ENCODE results near the gene RGL4.

Gene RGL4

GRCh38 chr22:23681026-23681809 is 9.6 kb upstream of the RGL4 start:
- peaks cover 5% of the 10 kb centered on the region for H3K36me3 ChIP-seq (ENCODE audit: control insufficient read depth, low read length)
- H3K4me3 ChIP-seq (ENCODE audit: low read length): no peak overlapping the region
- H3K9me2 ChIP-seq (replicated peaks; ENCODE audit: control insufficient read depth, low read length): no peaks in the 10 kb centered on the region
- no peaks in the 10 kb centered on the region for H3F3A ChIP-seq (ENCODE audit: control insufficient read depth, insufficient read depth)
- no peaks in the 10 kb centered on the region for H3K4me1 ChIP-seq (ENCODE audit: control insufficient read depth, low read length)
- no peaks in the 10 kb centered on the region for H4K20me1 ChIP-seq (ENCODE audit: control insufficient read depth, insufficient read depth, low read depth, low read length)
- H3K9me3 ChIP-seq (ENCODE audit: control insufficient read depth, insufficient read depth, low read length): no peaks in the 10 kb centered on the region
- H3K27me3 ChIP-seq (ENCODE audit: control insufficient read depth, low read length): no peaks in the 10 kb centered on the region
- no peak overlapping the region for H3K4me2 ChIP-seq (ENCODE audit: low read length)
- no peak overlapping the region for H3K27ac ChIP-seq (ENCODE audit: low read depth, low read length)
- TF ChIP-seq CTCF (IDR thresholded peaks at IDR 0.05; ENCODE audit: low read depth, low read length, poor library complexity, severe bottlenecking) (no peak), EZH2phosphoT487 (IDR thresholded peaks at IDR 0.05; ENCODE audit: borderline replicate concordance, low read length) (no peak)
- no peaks in the 10 kb centered on the region for H3K79me2 ChIP-seq (ENCODE audit: control insufficient read depth, low read length)

GRCh38 chr22:23682077-23682476 is 8.7 kb upstream of the RGL4 start:
- Histone ChIP-seq H3K4me3 (ENCODE audit: low read length) (no peak overlapping the region), H3K27ac (ENCODE audit: low read depth, low read length) (no peak overlapping the region), H3K4me2 (ENCODE audit: low read length) (no peak overlapping the region), H3K9me2 (replicated peaks; ENCODE audit: control insufficient read depth, low read length) (no peaks in the 10 kb centered on the region), H3K4me1 (ENCODE audit: control insufficient read depth, low read length) (no peaks in the 10 kb centered on the region), H3K9me3 (ENCODE audit: control insufficient read depth, insufficient read depth, low read length) (no peaks in the 10 kb centered on the region), H3K27me3 (ENCODE audit: control insufficient read depth, low read length) (no peaks in the 10 kb centered on the region), H3F3A (ENCODE audit: control insufficient read depth, insufficient read depth) (no peaks in the 10 kb centered on the region), H3K79me2 (ENCODE audit: control insufficient read depth, low read length) (no peaks in the 10 kb centered on the region), H3K36me3 (ENCODE audit: control insufficient read depth, low read length) (peaks cover 5% of the 10 kb centered on the region), H4K20me1 (ENCODE audit: control insufficient read depth, insufficient read depth, low read depth, low read length) (no peaks in the 10 kb centered on the region)
- no peak for TF ChIP-seq EZH2phosphoT487 (IDR thresholded peaks at IDR 0.05; ENCODE audit: borderline replicate concordance, low read length)
- no peak for TF ChIP-seq CTCF (IDR thresholded peaks at IDR 0.05; ENCODE audit: low read depth, low read length, poor library complexity, severe bottlenecking)

- H3K9me3 ChIP-seq (ENCODE audit: control insufficient read depth, insufficient read depth, low read length): no peaks in the 10 kb centered on the region
- no peak overlapping the region for H3K4me2 ChIP-seq (ENCODE audit: low read length)
- H3K79me2 ChIP-seq (ENCODE audit: control insufficient read depth, low read length): no peaks in the 10 kb centered on the region
- no peaks in the 10 kb centered on the region for H3K9me2 ChIP-seq (replicated peaks; ENCODE audit: control insufficient read depth, low read length)
- H3K27me3 ChIP-seq (ENCODE audit: control insufficient read depth, low read length): no peaks in the 10 kb centered on the region
- H3K4me1 ChIP-seq (ENCODE audit: control insufficient read depth, low read length): no peaks in the 10 kb centered on the region
- TF ChIP-seq CTCF (IDR thresholded peaks at IDR 0.05; ENCODE audit: low read depth, low read length, poor library complexity, severe bottlenecking) (no peak), EZH2phosphoT487 (IDR thresholded peaks at IDR 0.05; ENCODE audit: borderline replicate concordance, low read length) (no peak)
- H3K4me3 ChIP-seq (ENCODE audit: low read length): no peak overlapping the region
- peaks cover 5% of the 10 kb centered on the region for H3K36me3 ChIP-seq (ENCODE audit: control insufficient read depth, low read length)
- no peaks in the 10 kb centered on the region for H4K20me1 ChIP-seq (ENCODE audit: control insufficient read depth, insufficient read depth, low read depth, low read length)
- no peak overlapping the region for H3K27ac ChIP-seq (ENCODE audit: low read depth, low read length)
- H3F3A ChIP-seq (ENCODE audit: control insufficient read depth, insufficient read depth): no peaks in the 10 kb centered on the region
Measured at GRCh38 chr22:23682827-23683355, 7.9 kb upstream of the RGL4 start.

Measured in DOHH2 (cell line).